Endothelial cell of umbilical vein (primary cell): Measurements from ENCODE around the gene LPCAT3. TPM values are rescaled to one million over a fixed set of nuclear protein-coding genes. Genes with fewer than 3 reads are reported as not detected.

Experiments
- BruUV-seq: library from RNA; stranded (reverse); fragments of 400-500 nt; replicated peaks from 2 replicates; lab custom pipeline; 2021; lab: Mats Ljungman, UMichigan
- CTCF ChIA-PET: fragments of 300-600, 350-600 bp; sonication (Branson Sonifier 250); formaldehyde crosslinking; loops from one replicate; lab custom pipeline; 2021; ENCODE audit warnings: antibody characterized with exemption, inconsistent platforms; lab: Charles Lee
- POLR2A ChIA-PET: fragments of 300-600, 350-600 bp; sonication (Branson Sonifier 250); formaldehyde crosslinking; loops from one replicate; lab custom pipeline; 2021; ENCODE audit warnings: antibody characterized with exemption, inconsistent platforms; lab: Charles Lee
- DNase-seq: peaks from one replicate; pipeline ENCODE4 v3.0.0-alpha.2; 2011; ENCODE audit warnings: low read depth, low spot score
- FAIRE-seq: peaks from 2 replicates; lab custom pipeline; 2011; peaks lifted over from hg19 to GRCh38; lab: Jason Lieb, UNC
- H2AFZ ChIP-seq: 2 replicates; pipeline ENCODE4 v1.6.0; 2012; ENCODE audit warnings: low read depth, low read length, control low read depth, inconsistent platforms
- H3K27ac ChIP-seq: 2 replicates; pipeline ENCODE4 v1.5.1; 2011; ENCODE audit warnings: low read depth, mild to moderate bottlenecking, control low read depth, low read length, moderate library complexity; ENCODE audit not compliant: insufficient read depth
- H3K27me3 ChIP-seq, 2 experiments: 2 replicates each; pipeline versions ENCODE4 v1.6.0 to v1.6.1; 2011; ENCODE audit warnings: low read length in 2 of 2, mixed read lengths in 1 of 2; ENCODE audit not compliant: control insufficient read depth in 2 of 2, insufficient read depth in 2 of 2
- H3K36me3 ChIP-seq, 2 experiments: 2 replicates in 1 of 2; 3 replicates in 1 of 2; pipeline ENCODE4 v1.5.1; 2011; ENCODE audit warnings: low read length in 2 of 2, mild to moderate bottlenecking in 1 of 2, moderate library complexity in 1 of 2; ENCODE audit not compliant: control insufficient read depth in 2 of 2, insufficient read depth in 2 of 2; ENCODE audit errors: extremely low read depth in 1 of 2
- H3K4me1 ChIP-seq: 3 replicates; pipeline ENCODE4 v1.5.1; 2011; ENCODE audit warnings: mild to moderate bottlenecking, low read length; ENCODE audit not compliant: control insufficient read depth, insufficient read depth; ENCODE audit errors: extremely low read depth
- H3K4me2 ChIP-seq: 2 replicates; pipeline ENCODE4 v1.6.1; 2011; ENCODE audit warnings: low read length, control low read depth, mixed read lengths; ENCODE audit not compliant: insufficient read depth
- H3K4me3 ChIP-seq, 3 experiments: fragments of 200-600 bp in 1 of 3; sonication (generic), shearing (Covaris generic) in 1 of 3; replicated peaks in 1 of 3; 2 replicates each; pipeline ENCODE4 v1.5.1; 2011 to 2016; ENCODE audit warnings: control low read depth in 3 of 3, low read length in 3 of 3, mild to moderate bottlenecking in 2 of 3, inconsistent platforms in 1 of 3, low read depth in 1 of 3, moderate library complexity in 1 of 3; ENCODE audit not compliant: insufficient read depth in 1 of 3
- H3K79me2 ChIP-seq: 2 replicates; pipeline ENCODE4 v1.6.0; 2012; ENCODE audit warnings: low read length, inconsistent platforms; ENCODE audit not compliant: control insufficient read depth, insufficient read depth
- H3K9ac ChIP-seq: replicated peaks from 2 replicates; pipeline ENCODE3; 2011; ENCODE audit warnings: low read length, control low read depth; ENCODE audit not compliant: insufficient read depth; ENCODE audit errors: extremely low read depth
- H3K9me1 ChIP-seq: replicated peaks from 3 replicates; pipeline ENCODE4 v1.6.0; 2011; ENCODE audit warnings: mild to moderate bottlenecking, low read length; ENCODE audit not compliant: control insufficient read depth, insufficient read depth; ENCODE audit errors: extremely low read depth
- H3K9me3 ChIP-seq: replicated peaks from 2 replicates; pipeline ENCODE4 v1.5.1; 2012; ENCODE audit warnings: low read length, inconsistent platforms; ENCODE audit not compliant: control insufficient read depth, insufficient read depth
- H4K20me1 ChIP-seq: replicated peaks from 2 replicates; pipeline ENCODE3; 2011; ENCODE audit warnings: mild to moderate bottlenecking, low read length; ENCODE audit not compliant: control insufficient read depth, insufficient read depth; ENCODE audit errors: extremely low read depth
- CTCF ChIP-seq, 2 donors: IDR thresholded peaks; 1 replicate in 1 of 2; 2 replicates in 1 of 2; pipeline ENCODE4 v1.5.1; 2011; ENCODE audit warnings: low read length in 2 of 2, mild to moderate bottlenecking in 2 of 2, moderate library complexity in 2 of 2, control low read depth in 1 of 2, inconsistent platforms in 1 of 2, low read depth in 1 of 2; ENCODE audit not compliant: insufficient read depth in 1 of 2; ENCODE audit errors: extremely low read depth in 1 of 2
- EZH2 ChIP-seq: IDR thresholded peaks from 2 replicates; pipeline ENCODE4 v1.6.1; 2012; ENCODE audit warnings: borderline replicate concordance, low read depth, mild to moderate bottlenecking, moderate library complexity, low read length, inconsistent platforms; ENCODE audit not compliant: severe bottlenecking
- FOS ChIP-seq: IDR thresholded peaks from 2 replicates; pipeline ENCODE4 v1.6.1; 2011; ENCODE audit warnings: mild to moderate bottlenecking, low read length, moderate library complexity, borderline replicate concordance; ENCODE audit not compliant: insufficient read depth
- GATA2 ChIP-seq: IDR thresholded peaks from 2 replicates; pipeline ENCODE4 v1.7.0; 2011; ENCODE audit warnings: low read depth, mild to moderate bottlenecking, moderate library complexity, mixed read lengths, low read length; ENCODE audit not compliant: insufficient read length, insufficient read depth
- JUN ChIP-seq: IDR thresholded peaks from 2 replicates; pipeline ENCODE4 v1.6.1; 2011; ENCODE audit warnings: borderline replicate concordance, low read depth; ENCODE audit not compliant: insufficient read length, insufficient read depth
- MAX ChIP-seq: IDR thresholded peaks from 2 replicates; pipeline ENCODE4 v1.6.1; 2011; ENCODE audit not compliant: insufficient read depth, insufficient read length
- MYC ChIP-seq: IDR thresholded peaks from one replicate; pipeline ENCODE4 v1.6.1; 2011; ENCODE audit warnings: mild to moderate bottlenecking, low read depth, low read length
- POLR2A ChIP-seq: IDR thresholded peaks from 2 replicates; pipeline ENCODE4 v1.6.1; 2012; ENCODE audit warnings: low read depth, mild to moderate bottlenecking, control low read depth, low read length
- POLR2AphosphoS5 ChIP-seq: IDR thresholded peaks from 2 replicates; pipeline ENCODE4 v1.6.1; 2012; ENCODE audit warnings: low read depth, mild to moderate bottlenecking, control low read depth, low read length, moderate library complexity; ENCODE audit not compliant: insufficient read depth
- dilution Hi-C: fragments of 300-500 bp; cut with MboI; formaldehyde crosslinking; loops from one replicate; pipeline ENCODE4 v1.15.0; 2019; ENCODE audit warnings: low sequenced_read_pairs; ENCODE audit not compliant: extremely low pct_ligation_motif_present
- intact Hi-C: fragments of 100-400 bp; cut with micrococcal nuclease; formaldehyde crosslinking; loops from one replicate; pipeline ENCODE4 v1.10.0; 2022
- polyA plus RNA-seq, 4 experiments: library from polyadenylated mRNA; depleted of rRNA in 3 of 4; stranded (reverse) in 3 of 4; unstranded in 1 of 4; fragments of >200 nt; gene quantifications; 2 replicates each; pipeline versions ENCODE4 v1.2.1 to v1.2.3, GENCODE V29; 2011 to 2012; ENCODE audit warnings: missing spikeins in 1 of 4
- total RNA-seq: library from RNA; stranded (reverse); gene quantifications from 2 replicates; pipeline ENCODE4 v1.2.3, GENCODE V29; 2021

The LPCAT3 gene
- total and polyA plus RNA-seq, 2 donors (not counting 3 experiments of a cell fraction or from before 2014, with no cell fraction given): 29.5 to 36.0 TPM

- FAIRE-seq: no peak
- Histone ChIP-seq H3K36me3 (peaks cover 13 to 32% of the 10 kb centered on the region in 2 experiments), H3K79me2 (no peaks in the 10 kb centered on the region), H3K4me1 (no peaks in the 10 kb centered on the region), H3K9me1 (no peaks in the 10 kb centered on the region), H3K9ac (no peak overlapping the region), H3K4me3 (no peak overlapping the region), H3K27me3 (no peaks in the 10 kb centered on the region), H3K27ac (no peak overlapping the region), H4K20me1 (no peaks in the 10 kb centered on the region), H2AFZ (no peak overlapping the region), H3K9me3 (no peaks in the 10 kb centered on the region), H3K4me2 (no peak overlapping the region)
- intact Hi-C loops (no loop called here), dilution Hi-C loops (no loop called here)
- ChIA-PET CTCF (no interaction called here), POLR2A (no interaction called here)
- no peak for DNase-seq
- BruUV-seq: no TSS peak
- TF ChIP-seq JUN (no peak), POLR2A (no peak), EZH2 (no peak), GATA2 (no peak), CTCF (IDR thresholded peaks at IDR 0.05; ENCODE audit: extremely low read depth in 1 of 2, insufficient read depth in 1 of 2, low read depth in 1 of 2, low read length in 2 of 2) (no peak), POLR2AphosphoS5 (no peak), MYC (no peak), MAX (no peak), FOS (no peak)
Measured at GRCh38 chr12:6980075-6980474, 38.2 kb downstream of the LPCAT3 start.
